Fibroblast of villous mesenchyme (primary cell): Measurements from ENCODE around the gene ZNF334. TPM values are rescaled to one million over a fixed set of nuclear protein-coding genes. Genes with fewer than 3 reads are reported as not detected.

ENCODE experiments used
- DNase-seq: peaks from one replicate; pipeline ENCODE4 v3.0.0-alpha.2; 2010; ENCODE audit warnings: low read depth
- H3K4me3 ChIP-seq: 2 replicates; pipeline ENCODE4 v1.5.1; 2011; ENCODE audit warnings: low read depth, mild to moderate bottlenecking, low read length
- total RNA-seq: library from RNA; depleted of rRNA; stranded (reverse); fragments of >200 nt; gene quantifications from 2 replicates; pipeline ENCODE4 v1.2.3, GENCODE V29; 2012
- TF ChIP-seq, protein P1 (sequence below): IDR thresholded peaks from 2 replicates; pipeline ENCODE4 v1.5.1; 2012; ENCODE audit warnings: low read depth, mild to moderate bottlenecking, low read length; ENCODE audit not compliant: insufficient read depth

Gene ZNF334
- total RNA-seq, 1 donor, result 2.6 TPM

DNA sequence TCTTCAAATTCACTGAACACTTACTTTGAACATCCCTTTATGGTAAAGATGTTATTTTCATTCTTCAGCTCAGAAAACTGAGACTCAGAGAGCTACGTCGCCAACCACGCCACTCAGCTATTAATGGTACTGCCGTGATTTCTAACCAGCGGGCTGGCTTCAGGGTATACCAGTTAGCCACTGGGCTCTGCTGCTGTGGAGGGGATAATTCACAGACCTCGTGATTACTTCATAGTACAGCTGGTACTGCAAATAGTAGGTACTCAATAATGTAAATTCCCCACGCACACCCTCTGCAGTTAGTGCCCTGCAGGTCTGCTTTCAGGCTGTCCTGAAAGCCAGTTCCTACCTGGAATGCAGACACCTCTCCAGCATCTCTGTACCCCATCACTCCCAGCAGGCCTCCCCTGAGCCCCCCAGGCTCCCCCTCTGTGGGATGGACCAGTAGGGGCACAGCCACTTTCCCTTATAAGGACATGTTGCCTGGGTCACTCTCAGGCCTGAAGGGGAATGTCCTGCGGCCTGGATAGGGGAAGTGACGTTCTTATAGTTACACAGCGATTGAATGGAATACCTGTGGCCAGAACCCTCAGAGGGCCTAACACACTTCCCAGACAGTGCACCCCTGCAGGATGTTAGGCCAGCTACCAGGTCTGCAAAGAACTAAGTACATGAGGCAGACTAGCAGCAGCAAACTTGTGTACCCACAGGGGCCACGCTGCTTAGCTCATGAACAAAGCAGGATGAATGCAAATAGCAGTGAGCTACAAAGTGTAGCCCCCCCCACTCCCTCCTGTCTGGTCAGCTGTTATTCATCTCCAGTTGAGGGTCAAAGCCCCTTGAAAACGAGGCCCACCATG, 38.4 kb upstream of the ZNF334 start:
- TF ChIP-seq, protein P1, sequence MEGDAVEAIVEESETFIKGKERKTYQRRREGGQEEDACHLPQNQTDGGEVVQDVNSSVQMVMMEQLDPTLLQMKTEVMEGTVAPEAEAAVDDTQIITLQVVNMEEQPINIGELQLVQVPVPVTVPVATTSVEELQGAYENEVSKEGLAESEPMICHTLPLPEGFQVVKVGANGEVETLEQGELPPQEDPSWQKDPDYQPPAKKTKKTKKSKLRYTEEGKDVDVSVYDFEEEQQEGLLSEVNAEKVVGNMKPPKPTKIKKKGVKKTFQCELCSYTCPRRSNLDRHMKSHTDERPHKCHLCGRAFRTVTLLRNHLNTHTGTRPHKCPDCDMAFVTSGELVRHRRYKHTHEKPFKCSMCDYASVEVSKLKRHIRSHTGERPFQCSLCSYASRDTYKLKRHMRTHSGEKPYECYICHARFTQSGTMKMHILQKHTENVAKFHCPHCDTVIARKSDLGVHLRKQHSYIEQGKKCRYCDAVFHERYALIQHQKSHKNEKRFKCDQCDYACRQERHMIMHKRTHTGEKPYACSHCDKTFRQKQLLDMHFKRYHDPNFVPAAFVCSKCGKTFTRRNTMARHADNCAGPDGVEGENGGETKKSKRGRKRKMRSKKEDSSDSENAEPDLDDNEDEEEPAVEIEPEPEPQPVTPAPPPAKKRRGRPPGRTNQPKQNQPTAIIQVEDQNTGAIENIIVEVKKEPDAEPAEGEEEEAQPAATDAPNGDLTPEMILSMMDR, result no peak
- H3K4me3 ChIP-seq, result no peak overlapping the region
- no peak for DNase-seq

- TF ChIP-seq, protein P1, result no peak
- H3K4me3 ChIP-seq, result no peak within 1 kb of the TSS
Observed at GRCh38 chr20:46550461-46550860, 37.1 kb upstream of the ZNF334 start, which contains the start of gene OCSTAMP. Gene OCSTAMP (minus strand): TSS chr20:46550654. CDS start chr20:46550560, 94 bp downstream.

DNA sequence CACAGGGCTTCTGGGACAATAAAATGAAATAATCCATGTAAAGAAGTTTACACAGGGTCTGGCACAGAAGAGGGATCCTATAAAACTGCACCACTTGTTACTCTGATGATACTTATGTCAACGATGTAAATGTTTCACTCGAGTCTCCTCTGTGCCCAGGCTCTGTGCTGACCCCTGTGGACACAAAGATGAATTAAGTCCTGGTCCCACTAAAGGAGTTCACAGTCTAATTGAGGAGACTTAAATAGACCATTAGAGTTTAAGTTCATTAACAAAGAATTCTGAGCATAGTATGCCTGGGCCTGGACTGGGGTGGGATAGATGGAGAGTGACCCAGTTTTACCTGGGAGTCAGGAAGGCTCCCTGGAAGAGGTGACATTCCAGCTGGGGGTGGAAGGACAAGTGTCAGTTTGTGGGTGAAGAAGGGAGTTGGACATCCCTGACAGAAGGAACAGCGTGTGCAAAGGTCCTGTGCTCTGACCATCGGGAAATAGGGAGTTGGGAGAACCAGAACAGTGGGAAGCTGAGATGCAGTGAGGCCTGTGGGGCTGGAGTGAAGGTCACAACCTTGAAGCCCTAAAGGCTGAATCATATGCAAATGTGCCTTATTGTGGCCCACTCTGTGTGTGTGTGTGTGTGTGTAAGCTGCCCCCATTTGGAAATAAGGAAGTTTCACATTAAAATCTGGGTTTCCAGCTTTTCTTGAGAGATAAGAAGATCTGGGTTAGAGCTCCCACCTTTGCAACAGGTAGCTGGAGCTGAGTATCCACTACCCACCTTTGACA, 36.0 kb upstream of the ZNF334 start:
- no peak overlapping the region for H3K4me3 ChIP-seq
- TF ChIP-seq, protein P1, result no peak
- no peak for DNase-seq

More at GRCh38 chr20:46550461-46550860, 37.1 kb upstream of the ZNF334 start, which contains the start of gene OCSTAMP:
- no peak for DNase-seq

- H3K4me3 ChIP-seq, result no peak overlapping the region
- TF ChIP-seq, protein P1, result no peak
- no peak for DNase-seq
Observed at GRCh38 chr20:46548688-46549087, 35.3 kb upstream of the ZNF334 start.

DNA sequence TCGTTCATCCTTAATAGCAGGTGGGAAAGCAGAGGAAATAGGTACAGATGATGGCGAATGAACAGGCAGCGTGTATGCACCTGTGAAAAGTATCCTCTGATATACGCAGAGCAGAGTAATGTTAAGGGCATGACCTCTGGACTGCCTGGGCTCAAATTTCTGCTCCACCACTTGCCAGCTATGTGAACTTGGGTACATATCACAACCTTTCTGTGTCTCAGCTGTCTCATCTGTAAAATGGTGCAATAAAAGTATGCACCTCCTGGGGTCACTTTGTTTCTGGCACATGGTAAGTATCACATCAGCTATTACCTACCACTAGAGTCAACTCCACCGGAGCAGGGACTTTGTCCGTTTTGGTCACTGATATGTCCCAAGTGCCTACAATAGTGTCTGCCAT, 34.6 kb upstream of the ZNF334 start:
- TF ChIP-seq, protein P1, result no peak
- no peak overlapping the region for H3K4me3 ChIP-seq
- no peak for DNase-seq

- no peak for DNase-seq
- TF ChIP-seq, protein P1, result no peak
Observed at GRCh38 chr20:46546936-46547335, 33.6 kb upstream of the ZNF334 start.

More at GRCh38 chr20:46546936-46547335, 33.6 kb upstream of the ZNF334 start:
- no peak overlapping the region for H3K4me3 ChIP-seq
